Femur (tissue), 1 donor: Measurements from ENCODE around the gene PSME1.

ENCODE experiments used
- DNase-seq: peaks from one replicate; pipeline ENCODE4 v3.0.0-alpha.2; 2017

Gene PSME1

GRCh38 chr14:24147761-24148428 is 11.9 kb downstream of the PSME1 start:
- no peak for DNase-seq

- DNase-seq = no peak
Measured at GRCh38 chr14:24149302-24149969, 13.4 kb downstream of the PSME1 start.

- DNase-seq = peak; percentile 14
Measured at GRCh38 chr14:24150061-24150460, 14.1 kb downstream of the PSME1 start.

- no peak for DNase-seq
Measured at GRCh38 chr14:24150567-24150966, 14.6 kb downstream of the PSME1 start.

GRCh38 chr14:24150993-24151392 is 15.0 kb downstream of the PSME1 start:
- no peak for DNase-seq

GRCh38 chr14:24151404-24152080 is 15.5 kb downstream of the PSME1 start:
- DNase-seq = peak; percentile 17

- DNase-seq = no peak
Measured at GRCh38 chr14:24155100-24155499, 19.1 kb downstream of the PSME1 start.

GRCh38 chr14:24156840-24157239 is 20.8 kb downstream of the PSME1 start:
- DNase-seq = no peak

DNA sequence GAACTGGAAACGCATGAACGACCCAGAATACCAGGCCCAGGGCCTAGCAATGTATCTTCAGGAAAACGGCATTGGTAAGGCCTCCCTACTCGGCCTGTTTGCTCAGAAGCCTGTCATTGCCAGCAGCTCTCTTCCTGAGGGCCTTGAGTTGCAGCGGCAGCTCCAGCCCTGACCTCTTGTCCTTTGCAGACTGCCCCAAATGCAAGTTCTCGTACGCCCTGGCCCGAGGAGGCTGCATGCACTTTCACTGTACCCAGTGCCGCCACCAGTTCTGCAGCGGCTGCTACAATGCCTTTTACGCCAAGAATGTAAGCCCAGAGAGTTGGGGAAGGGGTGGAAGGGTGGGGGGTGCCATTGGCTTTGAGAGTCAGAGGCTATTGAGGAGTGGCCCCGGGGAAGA is 21.3 kb downstream of the PSME1 start:
- DNase-seq = no peak

GRCh38 chr14:24159777-24160498 is 23.9 kb downstream of the PSME1 start:
- no peak for DNase-seq

- DNase-seq = no peak
Measured at GRCh38 chr14:24160499-24160849, 24.5 kb downstream of the PSME1 start.

DNA sequence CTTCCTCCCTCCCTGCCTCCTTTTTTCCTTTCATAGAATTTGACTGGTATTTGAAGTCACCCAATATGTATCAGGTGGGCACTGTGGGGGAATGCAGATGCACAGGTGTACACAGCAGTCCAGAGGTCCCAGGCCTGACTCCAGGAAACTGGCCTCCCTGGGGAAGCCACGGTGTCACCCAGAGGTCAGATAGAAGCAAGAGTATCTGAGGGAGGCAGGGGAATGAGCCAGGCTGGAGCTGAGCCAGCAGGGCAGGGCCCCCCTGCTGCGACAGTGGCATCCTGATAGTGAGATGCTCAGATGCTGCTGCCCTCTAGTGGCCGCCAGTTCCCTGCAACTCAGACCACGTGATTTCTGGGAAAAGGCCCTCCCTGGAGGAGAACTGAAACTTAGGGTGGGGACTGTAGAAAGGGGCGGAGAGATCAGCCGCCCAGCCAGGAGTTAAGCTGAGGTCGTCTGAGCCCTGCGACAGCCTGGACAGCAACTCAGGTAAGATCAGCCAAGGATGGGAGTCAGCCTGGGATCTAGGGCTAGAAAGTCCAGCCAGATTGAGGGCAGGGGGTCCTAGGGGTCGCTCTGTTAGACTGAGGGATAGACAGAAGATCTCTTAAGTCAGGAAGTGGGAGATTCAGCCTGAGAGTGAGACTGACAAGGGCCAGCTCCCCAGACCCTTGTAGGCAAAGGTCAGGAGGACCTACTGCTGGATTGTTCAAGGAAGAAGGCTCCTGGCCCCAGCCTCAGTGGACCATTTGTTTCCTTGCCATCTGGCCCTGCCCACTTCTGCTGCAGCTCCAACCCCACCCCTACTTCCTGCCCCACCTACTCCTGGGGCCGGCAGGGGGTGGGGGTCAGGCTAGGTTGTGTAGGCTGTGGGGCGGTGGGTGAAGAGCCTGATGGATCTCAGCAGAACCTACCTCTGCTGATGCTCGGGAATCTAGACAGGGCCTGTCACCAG is 25.1 kb downstream of the PSME1 start, which contains the start of gene IRF9:
IRF9 (plus strand) TSS at position 416 of the 955 bp plus-strand sequence. CDS start 880 bp downstream, outside the sequence.
- DNase-seq = peak; percentile 97

GRCh38 chr14:24162093-24162492 is 26.1 kb downstream of the PSME1 start:
- no peak for DNase-seq

- no peak for DNase-seq
Measured at GRCh38 chr14:24164518-24164991, 28.6 kb downstream of the PSME1 start.

DNA sequence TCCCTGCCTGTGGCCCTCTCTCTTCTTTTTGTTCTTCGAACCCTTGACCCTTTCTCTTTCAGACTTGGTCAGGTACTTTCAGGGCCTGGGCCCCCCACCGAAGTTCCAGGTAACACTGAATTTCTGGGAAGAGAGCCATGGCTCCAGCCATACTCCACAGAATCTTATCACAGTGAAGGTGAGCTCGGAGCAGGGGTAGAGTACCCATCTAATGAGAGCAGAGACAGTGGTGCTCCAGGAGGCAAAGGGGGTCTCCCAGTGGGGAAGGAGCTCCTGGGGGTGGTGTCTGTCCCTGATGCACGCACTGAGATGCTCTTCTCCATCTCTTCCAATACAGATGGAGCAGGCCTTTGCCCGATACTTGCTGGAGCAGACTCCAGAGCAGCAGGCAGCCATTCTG is 29.8 kb downstream of the PSME1 start:
- DNase-seq = no peak

- DNase-seq = peak; percentile 17
Measured at GRCh38 chr14:24167469-24168114, 31.6 kb downstream of the PSME1 start.

- DNase-seq = peak; percentile 92
Measured at GRCh38 chr14:24171422-24172260, 35.6 kb downstream of the PSME1 start, which contains the start of gene REC8. REC8 (plus strand) TSS chr14:24172080; CDS start chr14:24172553, 473 bp downstream.

DNA sequence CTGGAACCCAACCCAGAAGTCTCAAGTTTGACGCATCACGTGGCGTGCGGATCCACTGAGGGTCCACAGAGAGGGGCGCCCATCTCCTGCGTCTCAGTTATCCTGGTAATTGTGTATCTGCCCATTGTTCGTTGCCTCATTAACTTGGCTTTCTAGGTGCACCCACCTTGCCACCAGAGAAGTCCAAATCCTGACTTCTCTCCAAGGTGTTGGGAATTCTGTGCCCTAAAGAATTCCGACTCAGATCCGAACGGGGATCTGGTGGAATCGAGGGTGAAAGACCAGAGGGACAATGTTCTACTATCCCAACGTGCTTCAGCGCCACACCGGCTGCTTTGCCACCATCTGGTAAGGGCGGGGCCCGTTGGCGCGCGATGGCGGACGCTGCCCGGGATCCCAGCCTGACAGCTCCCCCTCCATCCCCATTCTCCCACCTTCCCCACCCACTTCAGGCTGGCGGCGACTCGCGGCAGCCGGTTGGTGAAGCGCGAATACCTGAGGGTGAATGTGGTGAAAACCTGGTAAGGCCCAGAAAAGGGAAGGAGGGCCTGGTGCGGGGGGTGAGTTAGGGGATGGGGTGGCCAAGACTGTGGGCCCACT is 36.4 kb downstream of the PSME1 start:
- peak; percentile 33 for DNase-seq

DNA sequence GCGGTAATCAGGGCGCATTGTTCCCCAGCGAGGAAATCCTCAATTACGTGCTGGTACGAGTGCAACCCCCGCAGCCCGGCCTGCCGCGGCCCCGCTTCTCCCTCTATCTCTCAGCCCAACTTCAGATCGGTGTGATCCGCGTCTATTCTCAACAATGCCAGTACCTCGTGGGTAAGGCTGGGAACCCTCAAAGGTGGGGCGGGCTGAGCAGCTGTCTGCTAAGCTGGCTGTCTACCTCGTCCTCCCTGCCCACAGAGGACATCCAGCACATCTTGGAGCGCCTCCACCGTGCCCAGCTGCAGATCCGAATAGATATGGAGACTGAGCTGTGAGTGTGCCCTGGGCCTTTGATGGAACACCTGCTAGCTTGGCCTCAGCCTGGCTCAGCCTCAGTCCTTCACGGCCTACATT is 36.9 kb downstream of the PSME1 start:
- DNase-seq = no peak

DNA sequence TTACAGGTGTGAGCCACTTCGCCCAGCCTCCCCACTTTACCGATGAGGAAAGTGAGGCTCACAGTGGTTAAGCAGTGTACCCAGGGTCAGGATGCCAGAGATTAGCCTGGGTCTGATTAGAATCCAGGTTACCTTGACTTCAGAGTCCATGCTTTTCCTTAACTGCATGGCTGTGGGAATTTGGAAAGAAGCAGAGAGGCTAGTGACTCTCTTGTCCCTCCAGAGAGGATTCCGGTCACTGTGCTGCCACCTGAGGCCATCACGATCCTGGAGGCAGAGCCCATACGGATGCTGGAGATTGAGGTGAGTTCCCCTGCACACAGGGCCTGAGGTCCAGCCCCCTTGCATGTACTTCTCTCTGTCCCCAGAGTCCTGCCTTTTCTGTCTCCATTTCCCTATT is 40.6 kb downstream of the PSME1 start:
- DNase-seq = no peak
